Ishikawa (cell line): ENCODE results near the gene DNAH2.

Source experiments
- CEBPB ChIP-seq: IDR thresholded peaks from 2 replicates; pipeline ENCODE4 v1.6.1; 2012
- CREB1 ChIP-seq: IDR thresholded peaks from 2 replicates; pipeline ENCODE4 v1.6.1; 2012; ENCODE audit warnings: low read depth
- EP300 ChIP-seq: IDR thresholded peaks from 2 replicates; pipeline ENCODE4 v1.6.1; 2012; ENCODE audit warnings: borderline replicate concordance
- MAX ChIP-seq: IDR thresholded peaks from 2 replicates; pipeline ENCODE4 v1.6.1; 2012
- RAD21 ChIP-seq: IDR thresholded peaks from 2 replicates; pipeline ENCODE4 v1.6.1; 2012; ENCODE audit warnings: low read depth
- TAF1 ChIP-seq: IDR thresholded peaks from 2 replicates; pipeline ENCODE4 v1.6.1; 2012; ENCODE audit warnings: low read depth, mild to moderate bottlenecking
- TCF12 ChIP-seq: IDR thresholded peaks from 2 replicates; pipeline ENCODE4 v1.6.1; 2012; ENCODE audit warnings: low read depth
- TEAD4 ChIP-seq: IDR thresholded peaks from 2 replicates; pipeline ENCODE4 v1.6.1; 2012
- YY1 ChIP-seq: IDR thresholded peaks from 2 replicates; pipeline ENCODE4 v1.6.1; 2012; ENCODE audit warnings: low read depth

- 0 out of 2 replicates have a peak, but pooled peaks have one; percentile 25 for TF ChIP-seq YY1
- TF ChIP-seq RAD21, result peak; percentile 68
- TF ChIP-seq CREB1, result peak; percentile 60; the same call in 1 of the 2 replicates
- no peak for TF ChIP-seq EP300
- peak; percentile 90 for TF ChIP-seq MAX
- no peak for TF ChIP-seq CEBPB
- peak; percentile 74 for TF ChIP-seq TCF12
- no peak for TF ChIP-seq TEAD4
- no peak; the same call in 1 of the 2 replicates for TF ChIP-seq TAF1
Measured at GRCh38 chr17:7834957-7835813, 117.6 kb downstream of the DNAH2 start.
